GM13976 (cell line): ENCODE results near the gene ARF6.
A peak's percentile ranks its signal among the peaks of the same experiment; 100 is the strongest.

Experiments used
- DNase-seq: peaks from one replicate; pipeline ENCODE4 v3.0.0; 2012; ENCODE audit warnings: low spot score
- CTCF ChIP-seq: IDR thresholded peaks from 2 replicates; pipeline ENCODE4 v1.5.1; 2012; ENCODE audit warnings: borderline replicate concordance, mild to moderate bottlenecking; ENCODE audit not compliant: insufficient read depth; ENCODE audit errors: extremely low read depth, missing control alignments, control extremely low read depth
- in situ Hi-C: fragments of 300-500 bp; cut with MboI; formaldehyde crosslinking; loops from one replicate; pipeline ENCODE4 v1.12.0; 2022; ENCODE audit warnings: low sequenced_read_pairs, mixed read lengths, inconsistent platforms; ENCODE audit not compliant: unreplicated experiment

ARF6 gene

GRCh38 chr14:49919825-49920659, 27.2 kb downstream of the ARF6 start:
- DNase-seq = no peak
- TF ChIP-seq CTCF = no peak
- in situ Hi-C loops = no loop called here

- in situ Hi-C loops = no loop called here
- peak; percentile 67 for DNase-seq
- no peak for TF ChIP-seq CTCF
These were observed 28.1 kb downstream of the ARF6 start for GRCh38 chr14:49920935-49921334.

GRCh38 chr14:49921401-49921800, 28.5 kb downstream of the ARF6 start:
- in situ Hi-C loops = no loop called here
- no peak for TF ChIP-seq CTCF
- no peak for DNase-seq

GRCh38 chr14:49923442-49923841, 30.6 kb downstream of the ARF6 start:
- no peak for DNase-seq
- in situ Hi-C loops = no loop called here
- TF ChIP-seq CTCF = no peak

- no peak for DNase-seq
- in situ Hi-C loops = no loop called here
- TF ChIP-seq CTCF = no peak
These were observed 31.0 kb downstream of the ARF6 start for GRCh38 chr14:49923881-49924280.

GRCh38 chr14:49924852-49925251, 32.0 kb downstream of the ARF6 start:
- in situ Hi-C loops = no loop called here

More at GRCh38 chr14:49924852-49925251, 32.0 kb downstream of the ARF6 start:
- no peak for DNase-seq
- no peak for TF ChIP-seq CTCF
